GM19351 (cell line): ENCODE data around the gene FAM131C.
"Not testable (repeated sequence)": the region's sequence is repeated elsewhere in the genome, so short reads cannot be mapped to it uniquely, and the experiment has no call there.

Source experiments
- ATAC-seq: cut with Tn5 transposase; IDR thresholded peaks from one replicate; pipeline ENCODE4 v1.9.1; 2021; ENCODE audit warnings: mild to moderate bottlenecking, moderate library complexity; ENCODE audit not compliant: unreplicated experiment

FAM131C gene

GRCh38 chr1:16061989-16062686 is 11.3 kb downstream of the FAM131C start:
- ATAC-seq: not testable (repeated sequence)

GRCh38 chr1:16061266-16061665 is 12.2 kb downstream of the FAM131C start:
- ATAC-seq: no peak

DNA sequence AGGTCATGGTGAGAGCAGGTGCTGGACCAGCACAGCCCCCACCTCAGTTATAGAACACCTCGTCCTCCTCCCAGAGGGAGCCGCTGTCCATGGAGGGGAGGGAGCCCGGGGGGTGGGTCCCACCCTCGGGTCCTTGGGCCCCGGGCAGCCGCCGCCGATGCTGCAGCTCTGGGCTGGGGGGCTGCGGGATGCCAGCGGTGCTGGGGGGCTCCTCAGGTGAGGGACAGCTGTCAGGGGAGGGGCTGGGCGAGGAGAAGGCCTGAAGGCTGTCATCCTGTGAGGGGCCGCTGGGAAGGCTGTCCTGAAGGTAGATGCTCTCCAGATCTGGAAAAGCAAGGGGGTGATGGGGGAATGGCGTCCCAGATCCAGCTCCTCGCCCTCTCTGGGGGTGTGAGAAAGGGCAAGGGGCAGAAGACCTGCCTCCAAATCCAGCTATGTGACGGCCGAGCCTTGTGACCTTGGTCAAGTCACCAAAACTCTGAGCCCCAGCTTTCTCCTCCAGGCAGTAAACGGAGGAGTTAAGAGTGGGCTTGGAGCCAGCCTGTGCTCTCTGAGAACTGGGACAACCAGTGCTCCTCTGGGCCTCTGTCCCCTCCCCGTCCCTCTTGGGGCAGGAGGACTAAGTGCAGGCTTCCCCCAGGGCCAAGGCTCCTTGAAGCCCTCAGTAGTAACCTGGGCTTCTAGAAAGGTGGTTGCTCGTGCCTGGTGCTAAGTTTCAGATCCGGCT is 14.9 kb downstream of the FAM131C start:
- ATAC-seq: not testable (repeated sequence)

DNA sequence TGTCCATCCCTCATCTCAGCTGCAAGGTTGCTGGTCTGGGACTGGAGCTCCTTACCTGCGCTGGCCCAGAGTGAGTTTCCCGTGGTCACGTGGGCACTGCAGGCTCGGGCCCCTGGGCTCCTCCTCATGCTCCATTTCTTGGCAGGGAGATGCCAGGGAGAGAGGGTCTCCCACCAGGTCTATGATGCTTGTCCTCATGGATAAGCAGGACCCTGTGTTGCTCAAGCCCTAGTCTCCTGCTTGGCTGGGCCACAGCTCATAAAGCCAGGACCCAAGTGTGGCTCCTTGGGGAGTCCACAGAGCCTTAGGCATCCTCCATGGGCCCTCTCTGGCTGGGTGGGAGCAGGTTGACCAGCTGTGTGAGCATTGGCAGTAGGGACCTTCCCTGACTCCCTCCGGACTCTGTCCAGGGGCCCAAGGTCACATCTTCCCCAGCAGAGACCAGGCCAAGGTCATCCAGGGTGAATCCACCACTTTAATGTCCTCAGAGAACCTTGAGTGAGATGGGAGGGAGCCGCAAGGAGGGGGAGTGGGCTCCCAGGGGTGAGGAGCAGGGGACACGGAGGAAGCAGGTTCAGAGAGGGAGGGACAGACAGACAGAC is 16.0 kb downstream of the FAM131C start:
- not testable (repeated sequence) for ATAC-seq

DNA sequence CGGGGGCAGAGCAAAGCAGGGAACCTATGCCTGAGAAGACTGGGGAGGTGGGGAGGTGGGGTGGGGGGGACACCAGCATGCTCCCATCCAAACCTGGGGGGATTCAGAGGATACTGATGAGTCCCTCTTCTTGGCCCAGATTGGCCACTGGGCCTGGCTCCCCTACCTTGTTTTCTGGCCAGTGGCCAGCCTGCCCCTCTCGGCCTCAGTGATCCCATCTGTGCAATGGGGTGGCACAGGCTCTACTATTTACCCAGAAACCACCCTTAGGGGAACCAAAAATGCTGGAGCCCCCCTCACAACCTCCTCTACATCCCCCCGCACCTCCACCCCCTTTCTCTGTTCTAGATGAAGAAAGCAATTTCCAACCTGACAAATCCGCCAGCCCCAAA is 16.9 kb downstream of the FAM131C start:
- not testable (repeated sequence) for ATAC-seq

DNA sequence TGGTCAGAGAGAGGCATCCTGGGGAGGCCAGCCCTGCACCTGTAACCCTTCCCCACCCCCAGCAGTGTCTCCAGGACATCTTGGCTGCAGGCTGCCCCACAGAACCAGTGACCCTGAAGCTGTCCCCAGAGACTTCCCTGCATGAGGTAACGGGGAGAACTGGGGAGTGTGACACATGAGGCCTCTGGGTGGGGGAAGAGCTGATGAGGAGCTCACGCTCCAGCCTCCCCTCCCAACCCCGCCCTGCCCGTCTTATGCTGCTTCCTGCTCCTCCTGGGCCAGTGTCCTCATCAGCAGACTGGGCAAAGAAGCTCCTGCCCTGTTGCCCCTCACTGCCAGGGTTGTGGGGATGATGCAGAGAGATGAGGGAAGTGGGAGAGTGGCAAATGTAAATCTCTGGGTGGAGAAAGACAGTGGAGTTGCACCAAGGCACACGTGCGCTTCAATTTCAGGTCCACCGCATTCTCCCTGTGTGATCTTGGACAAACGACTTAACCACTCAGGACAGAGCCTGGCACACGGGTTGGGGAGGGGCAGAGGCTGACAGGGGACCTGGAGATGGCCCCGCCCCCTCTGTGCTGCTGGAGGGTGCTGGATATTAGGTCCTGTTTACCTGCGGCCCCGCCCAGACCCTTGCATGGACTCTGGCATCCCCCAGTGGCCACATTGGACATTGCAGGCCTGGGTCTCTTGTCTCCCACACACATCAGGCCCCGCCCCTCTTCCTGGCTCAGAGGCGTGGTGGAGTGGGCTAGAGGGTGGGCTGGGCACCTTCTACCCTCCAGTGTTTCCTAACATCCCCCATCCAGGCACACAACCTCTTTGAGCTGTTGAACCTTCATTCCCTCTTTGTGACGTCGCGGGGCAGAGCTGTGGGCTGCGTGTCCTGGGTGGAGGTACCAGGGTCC is 17.6 kb downstream of the FAM131C start:
- ATAC-seq: peak; percentile 75

- ATAC-seq: no peak
Measured at GRCh38 chr1:16054598-16055540, 18.6 kb downstream of the FAM131C start.

- ATAC-seq: no peak
Measured at GRCh38 chr1:16053781-16054502, 19.5 kb downstream of the FAM131C start.

GRCh38 chr1:16051949-16052348 is 21.5 kb downstream of the FAM131C start:
- not testable (repeated sequence) for ATAC-seq

DNA sequence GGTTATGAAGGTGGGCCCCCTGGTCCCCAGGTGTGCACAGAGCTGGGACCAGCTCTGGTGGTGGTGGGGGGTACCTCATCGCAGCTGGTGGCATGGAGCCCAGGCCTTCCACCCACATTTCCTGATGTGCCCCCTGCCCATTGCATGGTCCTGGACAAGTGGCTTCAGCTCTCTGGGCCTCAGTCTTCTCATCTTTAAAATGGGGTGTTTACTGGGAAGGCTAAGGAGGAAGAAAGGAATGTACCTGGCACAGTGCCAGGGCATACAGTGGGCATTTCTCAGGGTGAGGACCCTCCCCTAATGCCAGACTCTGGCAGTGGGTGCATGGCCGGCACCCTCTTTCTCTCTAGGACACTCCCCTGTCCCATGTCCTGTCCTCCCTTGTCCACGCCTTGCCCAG is 22.4 kb downstream of the FAM131C start:
- ATAC-seq: no peak

GRCh38 chr1:16050328-16050727 is 23.1 kb downstream of the FAM131C start:
- no peak for ATAC-seq

GRCh38 chr1:16048573-16049189 is 24.8 kb downstream of the FAM131C start:
- ATAC-seq: no peak

GRCh38 chr1:16047791-16048475 is 25.5 kb downstream of the FAM131C start:
- no peak for ATAC-seq

- no peak for ATAC-seq
Measured at GRCh38 chr1:16046842-16047241, 26.6 kb downstream of the FAM131C start.

DNA sequence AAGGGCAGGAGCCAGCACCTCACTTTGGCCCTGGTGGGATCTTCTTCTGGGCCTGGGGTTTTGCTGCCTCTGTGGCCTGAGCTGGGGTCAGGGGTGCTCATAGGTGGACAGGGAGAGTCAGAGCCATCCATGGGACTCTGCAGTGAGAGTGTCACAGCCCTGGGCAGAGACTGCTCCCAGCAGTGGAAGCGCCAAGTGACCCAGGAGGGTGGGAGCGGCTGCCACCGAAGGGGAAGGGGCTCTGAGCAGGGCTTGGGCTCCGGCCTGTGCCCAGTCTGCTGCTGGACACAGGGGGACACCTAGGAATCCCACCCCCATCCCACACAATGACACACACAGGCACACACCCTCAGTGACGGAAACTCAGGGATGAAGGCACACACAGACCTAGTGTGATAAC is 29.5 kb downstream of the FAM131C start:
- no peak for ATAC-seq

- ATAC-seq: no peak
Measured at GRCh38 chr1:16043521-16043920, 29.9 kb downstream of the FAM131C start, which contains the start of gene CLCNKB. Gene CLCNKB, plus strand, starts transcription at chr1:16043782. Its CDS starts 711 bp downstream, at chr1:16044493.

DNA sequence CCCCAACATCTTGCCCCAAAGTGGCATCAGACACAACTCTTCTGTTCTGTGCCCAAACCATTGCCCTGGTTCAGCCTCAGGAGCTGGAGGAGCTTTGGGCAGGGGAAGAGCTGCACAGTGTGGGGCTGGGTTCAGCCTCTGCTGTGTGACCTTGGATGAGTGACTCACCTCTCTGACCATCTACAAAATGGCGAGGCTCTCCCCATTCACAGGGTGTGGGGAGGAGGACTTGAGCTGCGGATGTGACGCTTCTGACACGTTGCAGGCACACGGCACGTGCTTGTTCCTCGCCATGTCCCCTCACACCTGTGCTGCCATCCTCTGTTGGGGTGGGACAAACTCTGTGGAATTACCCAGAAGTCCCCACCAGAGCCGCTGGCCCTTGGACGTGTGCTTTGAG is 30.8 kb downstream of the FAM131C start:
- ATAC-seq: not testable (repeated sequence)

GRCh38 chr1:16042096-16042495 is 31.4 kb downstream of the FAM131C start:
- ATAC-seq: no peak
